NT2/D1 (cell line): ENCODE data around the gene TROAP.

Experiments used
- SUZ12 ChIP-seq: IDR thresholded peaks from 2 replicates; pipeline ENCODE4 v1.6.1; 2011; ENCODE audit not compliant: insufficient read length, insufficient read depth; ENCODE audit errors: extremely low read depth
- YY1 ChIP-seq: IDR thresholded peaks from 2 replicates; pipeline ENCODE4 v1.6.1; 2011; ENCODE audit not compliant: insufficient read length, insufficient read depth
- ZNF274 ChIP-seq: IDR thresholded peaks from 2 replicates; pipeline ENCODE4 v1.6.1; 2011; ENCODE audit warnings: mild to moderate bottlenecking, low read depth, low read length

DNA sequence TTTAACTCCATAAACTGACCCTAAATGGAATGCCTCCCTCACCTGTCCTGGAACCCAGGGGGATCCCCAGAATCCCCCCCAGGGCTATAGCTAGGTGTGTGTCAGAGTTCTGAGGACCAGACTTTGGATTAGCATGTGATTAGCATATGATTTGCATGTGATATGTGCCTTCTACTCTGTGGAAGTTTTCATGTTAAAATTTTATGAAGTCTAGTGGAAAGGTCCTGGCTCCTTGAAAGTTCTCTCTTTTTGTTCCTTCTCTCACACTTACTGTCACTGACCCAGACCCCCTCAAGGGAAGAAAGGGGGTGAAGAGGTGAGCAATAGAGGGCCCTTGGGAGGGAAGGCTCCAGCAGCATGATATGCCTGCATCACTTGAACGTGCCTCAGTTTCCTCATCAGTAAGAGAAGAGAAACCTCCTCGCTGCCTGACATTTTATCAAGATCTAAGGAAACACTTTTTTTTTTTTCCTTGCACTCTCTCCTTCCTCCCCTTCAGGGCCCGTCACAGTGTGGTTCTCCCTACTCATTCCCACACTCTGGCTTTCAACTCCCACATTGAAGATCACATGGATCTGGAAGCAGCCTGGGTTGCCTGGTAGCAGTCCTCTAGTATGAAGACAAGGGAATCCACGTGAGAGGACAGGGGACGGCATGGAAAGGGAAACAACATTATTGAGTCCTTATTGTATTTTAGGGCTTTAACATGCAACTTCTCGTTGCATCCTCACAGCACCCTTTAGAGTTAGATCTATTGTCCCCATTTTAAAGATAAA is 17.2 kb downstream of the TROAP start:
- no peak for TF ChIP-seq ZNF274
- TF ChIP-seq YY1: no peak
- no peak for TF ChIP-seq SUZ12
